Kidney tubule cell (primary cell): ENCODE data around the gene AJM1.
"Not testable (repeated sequence)": the region's sequence is repeated elsewhere in the genome, so short reads cannot be mapped to it uniquely, and the experiment has no call there.

ENCODE experiments used
- DNase-seq: peaks from one replicate; pipeline ENCODE4 v3.0.0-alpha.2; 2018; ENCODE audit warnings: low spot score

The AJM1 gene

DNA sequence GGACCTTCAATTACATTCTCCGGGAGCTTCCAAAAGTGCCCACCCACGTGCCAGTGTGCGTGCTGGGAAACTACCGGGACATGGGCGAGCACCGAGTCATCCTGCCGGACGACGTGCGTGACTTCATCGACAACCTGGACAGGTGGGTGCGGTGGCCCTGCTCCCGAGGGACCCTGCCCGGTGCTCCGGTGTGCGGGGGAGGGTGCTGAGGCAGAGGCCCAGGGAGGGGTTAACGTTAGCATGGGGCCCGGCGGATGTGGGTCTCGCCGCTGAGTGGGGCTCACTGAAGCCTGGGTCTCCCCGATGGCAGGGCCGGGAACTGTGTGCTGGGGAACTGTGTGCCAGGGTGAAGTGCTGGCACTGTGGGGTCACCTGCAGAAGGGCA is 10.6 kb upstream of the AJM1 start:
- no peak for DNase-seq

- no peak for DNase-seq
Observed at GRCh38 chr9:136832581-136832980, 9.7 kb upstream of the AJM1 start.

- not testable (repeated sequence) for DNase-seq
Observed at GRCh38 chr9:136833381-136834048, 8.8 kb upstream of the AJM1 start.

DNA sequence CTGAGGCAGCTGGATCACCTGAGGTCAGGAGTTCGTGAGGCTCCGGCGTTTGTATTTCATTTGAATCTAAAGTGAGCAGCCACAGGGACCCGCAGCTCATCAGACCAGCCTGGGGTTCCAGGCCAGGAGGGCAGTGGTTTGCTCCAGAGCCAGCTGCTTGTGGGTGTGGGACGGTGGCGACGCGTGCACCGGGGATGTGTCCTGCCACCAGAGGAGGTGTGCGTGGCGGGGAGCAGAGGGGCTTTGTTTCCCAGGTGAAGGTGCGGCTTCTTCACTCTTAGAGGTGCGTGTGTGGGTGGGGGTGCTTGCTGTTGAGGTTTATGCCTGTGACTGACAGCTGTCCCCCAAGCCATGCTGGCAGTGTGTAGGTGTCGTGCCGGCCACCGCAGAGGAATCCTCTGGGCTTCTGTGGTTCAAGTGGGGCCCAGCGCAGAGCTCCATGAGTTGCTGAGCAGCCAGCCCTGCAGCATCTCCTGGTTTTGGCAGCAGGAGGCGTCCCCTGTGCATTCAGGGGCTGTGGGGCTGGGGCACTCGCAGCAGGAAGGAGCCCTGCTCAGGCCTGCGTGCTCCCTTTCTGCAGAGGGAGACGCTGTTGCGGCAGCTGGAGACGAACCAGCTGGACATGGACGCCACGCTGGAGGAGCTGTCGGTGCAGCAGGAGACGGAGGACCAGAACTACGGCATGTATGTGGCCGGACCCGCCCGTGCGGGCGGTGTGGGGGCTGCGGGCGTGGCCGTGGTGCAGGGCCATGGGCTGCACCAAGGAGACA is 6.9 kb upstream of the AJM1 start:
- no peak for DNase-seq

DNA sequence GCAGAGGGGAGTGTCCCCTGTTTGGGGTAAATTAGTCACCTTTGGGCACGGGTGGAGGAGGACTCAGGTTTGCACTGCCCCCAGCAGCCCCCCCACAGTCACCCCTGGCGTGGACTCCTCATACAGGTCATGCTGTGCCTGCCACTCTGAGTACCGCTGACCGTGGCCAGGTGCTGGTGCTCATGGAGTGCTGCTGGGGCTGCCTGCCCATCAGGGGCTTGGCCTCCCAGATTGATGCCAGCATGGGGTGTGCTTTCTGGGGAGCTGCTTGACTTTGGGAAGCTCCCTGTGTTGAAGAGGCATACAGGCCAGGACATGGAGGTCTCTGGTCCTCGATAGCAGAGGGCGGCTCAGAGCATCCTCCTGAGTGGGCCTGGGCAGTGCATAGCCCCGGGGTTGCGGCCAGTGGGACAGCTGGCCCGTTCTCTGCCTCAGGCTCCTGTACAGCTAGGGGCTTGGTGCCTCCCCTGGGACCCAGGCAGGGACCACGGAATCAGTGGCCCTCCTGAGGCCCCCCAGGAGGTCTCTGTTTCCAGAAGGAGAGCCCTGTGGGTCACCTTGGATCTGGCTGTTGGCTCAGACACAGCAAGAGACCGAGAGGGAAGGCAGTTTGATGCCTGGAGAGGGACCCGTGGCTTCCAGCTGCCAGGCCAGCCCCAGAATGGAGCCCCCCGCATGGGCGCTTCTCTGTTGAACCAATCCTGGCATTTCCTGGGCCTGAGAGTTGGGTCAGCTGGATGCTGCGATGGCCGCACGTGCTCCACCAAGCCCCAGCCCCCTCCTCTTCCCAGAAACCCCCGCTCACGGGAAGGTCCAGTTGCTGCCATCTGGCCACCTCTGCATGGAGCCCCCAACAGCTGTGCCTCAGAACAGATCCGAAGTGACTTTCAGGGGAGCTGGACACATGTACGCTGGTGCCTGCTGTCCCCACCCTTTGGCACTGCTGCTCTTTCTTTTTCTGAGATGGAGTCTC is 6.1 kb upstream of the AJM1 start:
- no peak for DNase-seq

- no peak for DNase-seq
Observed at GRCh38 chr9:136837146-136837855, 5.0 kb upstream of the AJM1 start.

- not testable (repeated sequence) for DNase-seq
Observed at GRCh38 chr9:136837856-136838277, 4.4 kb upstream of the AJM1 start.

GRCh38 chr9:136838314-136839228 is 3.7 kb upstream of the AJM1 start:
- DNase-seq = no peak

GRCh38 chr9:136839229-136840139 is 2.8 kb upstream of the AJM1 start:
- DNase-seq = no peak

GRCh38 chr9:136840140-136840876 is 2.0 kb upstream of the AJM1 start:
- DNase-seq = no peak

GRCh38 chr9:136840877-136841645 is 1.2 kb upstream of the AJM1 start:
- DNase-seq = peak; percentile 79

GRCh38 chr9:136841646-136842379 is 465 bp upstream of the AJM1 start:
- DNase-seq = not testable (repeated sequence)

GRCh38 chr9:136843159-136843800 is 1.0 kb downstream of the AJM1 start:
- DNase-seq = not testable (repeated sequence)

- not testable (repeated sequence) for DNase-seq
Observed at GRCh38 chr9:136843801-136844740, 1.8 kb downstream of the AJM1 start.

DNA sequence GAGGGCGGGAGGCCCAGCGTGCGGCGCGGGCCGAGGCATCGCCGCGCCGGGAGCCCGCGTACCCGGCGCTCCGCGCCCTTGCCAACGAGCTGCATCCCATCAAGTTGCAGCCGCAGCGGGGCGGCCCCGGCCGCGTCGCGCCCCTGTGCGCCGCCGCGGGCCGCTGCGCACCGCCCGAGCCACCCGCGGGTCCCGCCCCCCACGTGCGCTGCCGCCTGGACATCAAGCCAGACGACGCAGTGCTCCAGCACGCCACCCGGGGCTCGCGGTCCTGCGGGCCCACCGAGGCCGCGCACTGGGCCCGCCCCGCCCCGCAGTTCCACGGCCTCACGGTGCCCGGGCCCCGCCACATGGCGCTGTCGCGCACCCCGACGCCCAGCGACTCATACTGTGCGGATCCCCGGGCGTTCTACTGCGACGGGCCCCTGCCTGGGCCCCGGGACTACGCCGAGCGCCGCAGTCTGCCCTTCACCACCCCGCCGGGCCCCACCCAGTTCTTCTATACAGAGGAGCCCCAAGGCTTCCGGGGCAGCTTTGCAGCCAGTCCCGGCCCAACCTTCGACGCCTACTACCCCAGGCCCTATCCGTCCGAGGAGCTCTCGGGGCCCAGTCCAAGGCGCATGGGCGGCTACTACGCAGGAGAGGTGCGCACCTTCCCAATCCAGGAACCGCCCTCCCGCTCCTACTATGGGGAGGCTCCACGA is 2.6 kb downstream of the AJM1 start:
- no peak for DNase-seq
